Caki2 (cell line): ENCODE results near the gene FRMD1. TPM values are rescaled to one million over a fixed set of nuclear protein-coding genes. Genes with fewer than 3 reads are reported as not detected.

Experiments used
- DNase-seq: peaks from one replicate; pipeline ENCODE4 v3.0.0-alpha.2; 2015; ENCODE audit warnings: low read depth
- in situ Hi-C: cut with HindIII; loops from 2 replicates; pipeline ENCODE4 v1.10.0; 2016; ENCODE audit warnings: low sequenced_read_pairs, low pct_unique_long_range_greater_than_20kb, mixed read lengths
- total RNA-seq: library from RNA; depleted of rRNA; stranded (reverse); fragments of >200 nt; shearing (Covaris generic); gene quantifications from 2 replicates; pipeline ENCODE4 v1.2.3, GENCODE V29; 2014; ENCODE audit warnings: low replicate concordance

The FRMD1 gene
- total RNA-seq, 1 experiment from 2014 or later, result not detected

GRCh38 chr6:168039849-168040248, 39.2 kb downstream of the FRMD1 start:
- peak; percentile 14 for DNase-seq
- in situ Hi-C loops, result no loop called here

- in situ Hi-C loops, result no loop called here
- DNase-seq, result no peak
These were observed 39.7 kb downstream of the FRMD1 start for GRCh38 chr6:168039301-168039700.

- no peak for DNase-seq
- in situ Hi-C loops, result no loop called here
These were observed 40.4 kb downstream of the FRMD1 start for GRCh38 chr6:168038576-168039140.

GRCh38 chr6:168037856-168038255, 41.2 kb downstream of the FRMD1 start:
- DNase-seq, result no peak
- in situ Hi-C loops, result no loop called here

GRCh38 chr6:168037242-168037641, 41.8 kb downstream of the FRMD1 start:
- in situ Hi-C loops, result no loop called here

GRCh38 chr6:168035661-168036545, 43.1 kb downstream of the FRMD1 start:
- in situ Hi-C loops, result no loop called here
- no peak for DNase-seq

More at GRCh38 chr6:168037242-168037641, 41.8 kb downstream of the FRMD1 start:
- DNase-seq, result no peak

GRCh38 chr6:168035098-168035660, 43.8 kb downstream of the FRMD1 start:
- in situ Hi-C loops, result no loop called here
- DNase-seq, result peak; percentile 51

- in situ Hi-C loops, result loop anchor here (5.0 kb wide), 1 partner anchor 37 kb away; the partner anchor contains the start of gene KIF25
- DNase-seq, result no peak
These were observed 44.5 kb downstream of the FRMD1 start for GRCh38 chr6:168034537-168034936.

- in situ Hi-C loops, result loop anchor here (5.0 kb wide), 1 partner anchor 36 kb away; the partner anchor contains the start of gene KIF25
These were observed 45.2 kb downstream of the FRMD1 start for GRCh38 chr6:168033791-168034190.

GRCh38 chr6:168032005-168032760, 46.8 kb downstream of the FRMD1 start:
- DNase-seq, result peak; percentile 24
- in situ Hi-C loops, result loop anchor here (5.0 kb wide), 1 partner anchor 35 kb away; the partner anchor contains the start of gene KIF25

More at GRCh38 chr6:168033791-168034190, 45.2 kb downstream of the FRMD1 start:
- DNase-seq, result no peak

GRCh38 chr6:168031411-168031971, 47.5 kb downstream of the FRMD1 start:
- in situ Hi-C loops, result loop anchor here (5.0 kb wide), 1 partner anchor 34 kb away; the partner anchor contains the start of gene KIF25
- no peak for DNase-seq

- in situ Hi-C loops, result loop anchor here (5.0 kb wide), 1 partner anchor 34 kb away; the partner anchor contains the start of gene KIF25
- no peak for DNase-seq
These were observed 48.1 kb downstream of the FRMD1 start for GRCh38 chr6:168030908-168031307.

- DNase-seq, result no peak
- in situ Hi-C loops, result loop anchor here (5.0 kb wide), 1 partner anchor 33 kb away; the partner anchor contains the start of gene KIF25
These were observed 48.7 kb downstream of the FRMD1 start for GRCh38 chr6:168030218-168030746.

- no peak for DNase-seq
- in situ Hi-C loops, result loop anchor here (5.0 kb wide), 1 partner anchor 32 kb away; the partner anchor contains the start of gene KIF25
These were observed 49.4 kb downstream of the FRMD1 start for GRCh38 chr6:168029459-168030217.

- no peak for DNase-seq
- in situ Hi-C loops, result no loop called here
These were observed 50.8 kb downstream of the FRMD1 start for GRCh38 chr6:168028181-168028580.

GRCh38 chr6:168027521-168027920, 51.5 kb downstream of the FRMD1 start:
- in situ Hi-C loops, result no loop called here

GRCh38 chr6:168026925-168027324, 52.1 kb downstream of the FRMD1 start:
- in situ Hi-C loops, result no loop called here
- DNase-seq, result no peak

More at GRCh38 chr6:168027521-168027920, 51.5 kb downstream of the FRMD1 start:
- no peak for DNase-seq
